Frontal cortex (tissue), 4 donors: ENCODE data around the gene LINC00305. TPM values are rescaled to one million over a fixed set of nuclear protein-coding genes. Genes with fewer than 3 reads are reported as not detected.

Experiments used
- DNase-seq, 2 donors: peaks; one replicate each; pipeline ENCODE4 v3.0.0; 2012; ENCODE audit warnings: low spot score in 2 of 2
- FAIRE-seq: peaks from 2 replicates; lab custom pipeline; 2012; peaks lifted over from hg19 to GRCh38; lab: Jason Lieb, UNC
- total RNA-seq: library from RNA; depleted of rRNA; stranded (reverse); fragments of >200 nt; gene quantifications from one replicate; pipeline ENCODE4 v1.2.3, GENCODE V29; 2014
- donor health status: control.
- donor health status: control.
- donor health status: control.

The LINC00305 gene
- not detected for total RNA-seq

GRCh38 chr18:64148988-64149387, at the start of gene LINC00305:
Gene LINC00305 (minus strand): TSS chr18:64149088.
- DNase-seq (no peak), FAIRE-seq (no peak)

- DNase-seq (no peak), FAIRE-seq (no peak)
These were observed 42.2 kb upstream of the LINC00305 start for GRCh38 chr18:64191069-64191468.

- FAIRE-seq: no peak
- no peak for DNase-seq
These were observed 37.1 kb upstream of the LINC00305 start for GRCh38 chr18:64185987-64186386.

- DNase-seq (no peak), FAIRE-seq (no peak)
These were observed 34.8 kb upstream of the LINC00305 start for GRCh38 chr18:64183665-64184064.

- DNase-seq (no peak), FAIRE-seq (no peak)
These were observed 31.7 kb upstream of the LINC00305 start for GRCh38 chr18:64180617-64181016.

- FAIRE-seq (no peak), DNase-seq (no peak)
These were observed 31.3 kb upstream of the LINC00305 start for GRCh38 chr18:64180171-64180570.

GRCh38 chr18:64179556-64180080, 30.7 kb upstream of the LINC00305 start:
- no peak for DNase-seq
- FAIRE-seq: no peak

DNA sequence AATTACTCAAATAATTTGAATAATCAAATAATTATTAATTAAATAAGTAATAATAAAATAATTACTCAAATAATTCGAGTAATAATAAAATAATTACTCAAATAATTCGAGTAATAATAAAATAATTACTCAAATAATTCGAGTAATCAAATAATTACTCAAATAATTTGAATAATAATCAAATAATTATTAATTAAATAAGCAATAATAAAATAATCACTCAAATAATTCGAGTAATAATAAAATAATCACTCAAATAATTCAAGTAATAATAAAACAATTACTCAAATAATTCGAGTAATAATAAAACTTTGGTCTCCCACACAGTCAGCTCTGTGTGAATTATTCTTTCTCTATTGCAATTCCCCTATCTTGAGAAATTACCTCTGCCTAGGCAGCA, 30.0 kb upstream of the LINC00305 start:
- peak; percentile 100 for FAIRE-seq

GRCh38 chr18:64175432-64175831, 26.5 kb upstream of the LINC00305 start:
- FAIRE-seq (no peak), DNase-seq (no peak)

More for the DNA sequence above, 30.0 kb upstream of the LINC00305 start:
- DNase-seq: no peak

DNA sequence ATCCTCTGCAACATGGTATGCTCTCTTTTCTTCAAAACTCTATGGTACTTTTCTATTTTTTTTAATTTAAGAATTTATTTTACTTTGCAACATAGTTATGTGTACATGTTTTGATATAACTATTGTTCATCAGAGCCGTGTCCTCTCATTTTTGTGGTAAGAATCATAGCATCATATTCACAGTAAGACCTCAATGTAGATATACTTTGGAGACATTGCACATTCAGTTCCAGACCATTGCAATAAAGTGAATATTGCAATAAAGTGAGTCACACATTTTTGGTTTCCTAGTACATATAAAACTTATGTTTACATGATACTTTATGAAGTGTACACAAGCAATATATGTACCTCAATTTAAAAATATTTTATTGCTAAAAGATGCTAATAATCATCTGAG, 22.7 kb upstream of the LINC00305 start:
- FAIRE-seq: no peak
- DNase-seq: no peak

DNA sequence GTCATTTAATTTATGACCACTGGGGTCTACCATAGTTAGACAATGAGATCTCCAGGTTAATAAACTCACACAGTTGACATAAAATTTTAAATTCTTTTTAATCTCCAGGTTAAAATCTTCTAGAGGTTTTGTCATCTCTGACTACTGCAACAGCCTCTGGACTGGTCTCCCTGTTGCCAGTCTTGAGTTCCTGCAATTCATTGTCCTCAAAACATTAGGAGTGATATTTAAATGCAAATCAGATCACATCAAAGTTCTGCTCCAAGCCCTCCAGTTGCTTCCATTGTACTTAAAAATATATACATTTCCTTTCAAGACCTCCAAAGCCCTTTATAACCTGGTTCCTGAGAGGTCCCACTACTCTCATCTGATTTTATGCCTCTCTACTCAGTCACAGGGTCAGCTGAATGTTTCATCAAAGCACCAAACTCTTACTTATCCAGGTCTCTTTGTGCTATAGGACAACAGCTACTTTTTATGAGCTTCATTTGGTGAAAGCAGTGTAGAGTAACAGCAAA, 18.6 kb upstream of the LINC00305 start:
- FAIRE-seq (no peak), DNase-seq (no peak)

- DNase-seq: no peak
- FAIRE-seq: no peak
These were observed 17.0 kb upstream of the LINC00305 start for GRCh38 chr18:64165906-64166305.

- no peak for FAIRE-seq
- DNase-seq: no peak
These were observed 16.0 kb upstream of the LINC00305 start for GRCh38 chr18:64164883-64165282.

DNA sequence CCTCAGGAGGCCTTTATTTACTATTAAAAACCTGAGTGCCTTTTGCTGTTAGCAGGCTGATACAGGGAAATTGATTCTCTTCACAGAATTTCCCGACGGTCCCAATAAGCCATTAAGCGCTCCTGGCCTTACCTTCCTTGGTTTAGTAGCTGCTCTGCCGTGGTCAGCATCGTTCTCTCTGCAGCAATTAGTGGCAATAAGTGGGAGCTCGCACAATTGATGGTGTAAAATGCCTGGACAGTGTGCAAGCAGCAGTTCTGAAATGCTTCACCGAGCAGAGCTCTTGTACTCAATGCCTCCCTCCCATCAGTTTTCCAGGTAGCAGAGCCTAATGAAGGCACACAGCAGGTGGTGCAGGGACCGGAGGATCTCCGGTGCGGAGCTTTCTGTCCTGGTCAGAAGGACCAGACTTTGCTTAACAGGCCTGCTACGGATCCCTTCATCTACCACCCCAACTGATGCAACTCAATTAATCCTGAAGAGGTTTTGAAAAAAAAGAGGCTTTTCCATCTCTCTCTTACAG, 1.1 kb upstream of the LINC00305 start:
- no peak for DNase-seq
- no peak for FAIRE-seq

- DNase-seq (no peak), FAIRE-seq (no peak)
These were observed 6.0 kb downstream of the LINC00305 start for GRCh38 chr18:64142904-64143303.

DNA sequence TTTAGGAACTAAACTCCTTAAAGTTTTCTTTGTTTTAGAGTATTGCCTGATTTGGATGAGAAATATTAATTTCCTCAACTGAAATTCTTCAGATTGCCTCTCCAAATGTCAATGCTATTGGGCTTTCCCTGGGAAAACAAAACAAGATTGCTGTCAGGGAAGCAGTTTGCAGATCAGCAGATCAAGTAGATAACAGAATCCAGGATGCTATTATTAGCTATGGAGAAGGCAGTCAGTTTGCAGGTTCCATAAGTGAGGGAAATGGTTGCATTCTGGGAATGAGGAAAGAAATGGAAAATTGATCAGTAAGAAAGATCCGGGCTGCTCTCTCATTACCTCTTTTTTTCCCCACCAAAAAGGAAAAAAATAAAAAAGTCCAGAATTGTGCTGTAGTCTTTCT, 11.0 kb downstream of the LINC00305 start:
- no peak for FAIRE-seq
- no peak for DNase-seq

DNA sequence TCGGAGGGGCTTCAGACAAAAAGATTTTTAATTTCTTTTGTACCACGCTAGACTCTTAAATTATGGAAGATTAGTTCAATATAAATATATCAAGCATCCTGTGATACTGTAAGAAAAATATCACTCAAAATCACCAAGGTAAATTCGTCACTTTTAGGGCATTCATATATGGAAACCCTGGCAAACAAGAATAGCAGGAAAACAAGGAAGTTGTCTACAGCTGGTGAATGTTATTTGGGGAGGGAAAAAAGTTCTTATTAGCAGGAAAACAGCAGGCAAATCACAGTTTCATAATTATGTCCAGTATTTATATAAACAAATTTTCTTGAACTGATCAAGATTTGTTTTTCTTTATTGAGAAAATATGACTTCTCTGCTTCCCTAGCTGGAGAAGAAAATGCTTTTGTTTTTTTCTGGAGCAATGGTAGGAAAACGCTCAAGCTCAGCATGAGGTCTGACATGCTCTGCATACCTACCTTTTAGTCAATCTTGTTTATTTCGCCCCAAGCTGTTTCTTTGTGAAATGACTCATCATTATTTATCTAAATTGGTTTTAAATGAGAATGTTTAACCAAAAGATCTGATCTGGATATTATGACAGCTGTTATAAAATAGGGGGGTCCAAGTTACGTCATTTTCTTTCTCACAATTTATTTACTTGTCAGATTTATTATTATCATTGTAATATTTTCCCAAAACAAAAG, 14.7 kb downstream of the LINC00305 start:
- DNase-seq (no peak), FAIRE-seq (no peak)

GRCh38 chr18:64132871-64133270, 16.0 kb downstream of the LINC00305 start:
- FAIRE-seq (no peak), DNase-seq (no peak)

GRCh38 chr18:64131314-64131713, 17.6 kb downstream of the LINC00305 start:
- no peak for FAIRE-seq
- DNase-seq: no peak

GRCh38 chr18:64127172-64127571, 21.7 kb downstream of the LINC00305 start:
- no peak for DNase-seq
- FAIRE-seq: no peak

DNA sequence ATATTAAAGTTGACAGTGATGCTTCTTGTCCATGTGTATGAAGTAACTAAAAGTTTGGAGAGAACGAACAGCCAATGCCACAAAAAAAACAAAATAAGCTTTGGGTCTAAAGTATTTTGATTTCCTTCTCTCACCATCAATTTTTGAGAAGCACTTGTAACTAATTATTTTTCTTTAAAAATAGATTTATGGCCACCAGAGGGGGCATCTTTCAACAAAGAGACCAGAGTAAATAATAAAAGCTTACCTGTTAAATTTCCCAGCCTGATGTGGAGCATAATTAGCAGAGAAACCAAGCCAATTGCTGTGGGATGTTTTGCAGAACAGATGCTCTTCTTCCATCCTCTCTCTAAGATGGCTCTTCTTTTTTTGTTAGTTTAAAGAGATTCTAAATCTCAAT, 29.0 kb downstream of the LINC00305 start:
- no peak for DNase-seq
- FAIRE-seq: no peak
